ENCODE measurements around the gene BCAP31.

DNA sequence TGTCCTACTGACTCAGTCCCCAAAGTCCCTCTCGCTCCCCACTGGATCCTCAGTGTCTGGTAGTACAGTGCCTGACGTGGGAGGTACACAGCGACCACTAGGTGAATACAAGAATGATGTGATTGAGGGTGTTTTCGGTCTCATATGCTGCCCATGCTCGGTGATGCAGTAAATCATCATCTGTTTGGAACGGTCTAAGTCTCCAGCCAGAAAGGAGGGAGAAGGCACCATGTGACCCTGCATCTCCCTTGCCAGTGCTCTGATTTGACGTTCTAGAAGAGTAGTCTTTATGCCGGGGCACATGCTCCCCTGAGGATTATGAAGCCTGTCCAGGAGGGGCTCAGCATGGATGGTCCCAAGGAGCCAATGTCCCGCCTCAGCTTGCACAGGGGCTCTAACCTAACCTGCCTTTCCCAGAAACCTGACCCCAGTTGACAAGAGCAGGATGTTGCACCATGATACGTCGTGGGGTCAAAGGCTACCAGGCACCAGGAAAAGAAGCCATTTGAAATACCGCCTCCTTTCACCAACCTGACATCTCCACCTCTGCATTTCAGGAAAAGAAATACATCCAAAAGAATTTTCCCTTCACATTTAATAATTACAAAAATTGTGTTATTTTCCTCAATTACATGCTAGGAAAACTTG, 26.1 kb upstream of the BCAP31 start:
- TF ChIP-seq, protein P1, sequence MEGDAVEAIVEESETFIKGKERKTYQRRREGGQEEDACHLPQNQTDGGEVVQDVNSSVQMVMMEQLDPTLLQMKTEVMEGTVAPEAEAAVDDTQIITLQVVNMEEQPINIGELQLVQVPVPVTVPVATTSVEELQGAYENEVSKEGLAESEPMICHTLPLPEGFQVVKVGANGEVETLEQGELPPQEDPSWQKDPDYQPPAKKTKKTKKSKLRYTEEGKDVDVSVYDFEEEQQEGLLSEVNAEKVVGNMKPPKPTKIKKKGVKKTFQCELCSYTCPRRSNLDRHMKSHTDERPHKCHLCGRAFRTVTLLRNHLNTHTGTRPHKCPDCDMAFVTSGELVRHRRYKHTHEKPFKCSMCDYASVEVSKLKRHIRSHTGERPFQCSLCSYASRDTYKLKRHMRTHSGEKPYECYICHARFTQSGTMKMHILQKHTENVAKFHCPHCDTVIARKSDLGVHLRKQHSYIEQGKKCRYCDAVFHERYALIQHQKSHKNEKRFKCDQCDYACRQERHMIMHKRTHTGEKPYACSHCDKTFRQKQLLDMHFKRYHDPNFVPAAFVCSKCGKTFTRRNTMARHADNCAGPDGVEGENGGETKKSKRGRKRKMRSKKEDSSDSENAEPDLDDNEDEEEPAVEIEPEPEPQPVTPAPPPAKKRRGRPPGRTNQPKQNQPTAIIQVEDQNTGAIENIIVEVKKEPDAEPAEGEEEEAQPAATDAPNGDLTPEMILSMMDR (IDR thresholded peaks at IDR 0.05): no peak
- TF ChIP-seq POLR2A (IDR thresholded peaks at IDR 0.05) (no peak), EP300 (IDR thresholded peaks at IDR 0.05) (no peak)

Measured in tibial nerve (tissue), 4 donors.